Neural cell (in vitro differentiated cells): ENCODE data around the gene IBTK.

Experiments used
- CTCF ChIP-seq: fragments of 450-650 bp; IDR thresholded peaks from 2 replicates; pipeline ENCODE4 v1.5.1; 2014; ENCODE audit warnings: antibody characterized with exemption, mild to moderate bottlenecking, moderate library complexity; ENCODE audit not compliant: poor library complexity, severe bottlenecking
- EP300 ChIP-seq: fragments of 450-650 bp; conservative IDR thresholded peaks from 2 replicates; pipeline ENCODE4 v1.6.1; 2014; ENCODE audit warnings: antibody characterized with exemption, mild to moderate bottlenecking, moderate library complexity; ENCODE audit not compliant: poor library complexity, severe bottlenecking
- EZH2 ChIP-seq: fragments of 200-600, 300-800 bp; shearing (Covaris generic), sonication (generic); IDR thresholded peaks from 2 replicates; pipeline ENCODE4 v1.6.1; 2014; ENCODE audit warnings: antibody characterized with exemption, low read length, borderline replicate concordance, mild to moderate bottlenecking; ENCODE audit not compliant: insufficient read depth, poor library complexity, severe bottlenecking
- POLR2AphosphoS5 ChIP-seq: IDR thresholded peaks from 2 replicates; pipeline ENCODE4 v1.6.1; 2012
- SMC3 ChIP-seq: fragments of 450-650 bp; conservative IDR thresholded peaks from 2 replicates; pipeline ENCODE4 v1.6.1; 2014; ENCODE audit warnings: antibody characterized with exemption, mild to moderate bottlenecking, moderate library complexity; ENCODE audit not compliant: poor library complexity

- TF ChIP-seq CTCF (no peak), SMC3 (no peak), EP300 (peak; percentile 58), POLR2AphosphoS5 (peak; percentile 40), EZH2 (no peak)
Measured at GRCh38 chr6:82144852-82145340, 102.6 kb downstream of the IBTK start.
